Left ventricle myocardium superior (tissue), 1 donor: Measurements from ENCODE around the gene TOMM20L. TPM values are rescaled to one million over a fixed set of nuclear protein-coding genes. Genes with fewer than 3 reads are reported as not detected.
"Not testable (repeated sequence)": the region's sequence is repeated elsewhere in the genome, so short reads cannot be mapped to it uniquely, and the experiment has no call there.

Experiments
- ATAC-seq: fragments of 200-7000 bp; cut with Tn5 transposase; one replicate; pipeline ENCODE4 v1.9.1; 2020; ENCODE audit warnings: mild to moderate bottlenecking, moderate library complexity
- DNase-seq: peaks from one replicate; pipeline ENCODE4 v3.0.0-alpha.2; 2020
- intact Hi-C: fragments of 100-400 bp; cut with micrococcal nuclease; formaldehyde crosslinking; loops from one replicate; pipeline ENCODE4 v1.11.0; 2022
- total RNA-seq: library from RNA; stranded (reverse); fragmentation: NEBNext Ultra II Directional; extraction: Animal tissue kit (Norgen Biotek cat#: 25700); gene quantifications from one replicate; pipeline ENCODE4 v1.2.1, GENCODE V29; 2021
- donor health status: DM: no; HTN: yes; CAD: no; lungs with severe emphysema.

TOMM20L gene
- total RNA-seq, 1 donor from 2014 or later: not detected

- ATAC-seq, intact Hi-C loops, DNase-seq: not testable (repeated sequence)
These were observed 21.2 kb downstream of the TOMM20L start for GRCh38 chr14:58416934-58417333.

- intact Hi-C loops: no loop called here
- DNase-seq (peak; percentile 75), ATAC-seq (peak; percentile 83)
These were observed 31.0 kb downstream of the TOMM20L start for GRCh38 chr14:58426670-58427280.

- DNase-seq: peak; percentile 94
- peak; percentile 99 for ATAC-seq
- intact Hi-C loops: no loop called here
These were observed 31.8 kb downstream of the TOMM20L start, which contains the start of the genes KIAA0586 and TIMM9 for GRCh38 chr14:58427281-58428117. Gene KIAA0586 (plus strand): TSS chr14:58427719. CDS start chr14:58428265, 546 bp downstream. Gene TIMM9 (minus strand): TSS chr14:58427531. CDS start chr14:58411945, 15,586 bp downstream.

DNA sequence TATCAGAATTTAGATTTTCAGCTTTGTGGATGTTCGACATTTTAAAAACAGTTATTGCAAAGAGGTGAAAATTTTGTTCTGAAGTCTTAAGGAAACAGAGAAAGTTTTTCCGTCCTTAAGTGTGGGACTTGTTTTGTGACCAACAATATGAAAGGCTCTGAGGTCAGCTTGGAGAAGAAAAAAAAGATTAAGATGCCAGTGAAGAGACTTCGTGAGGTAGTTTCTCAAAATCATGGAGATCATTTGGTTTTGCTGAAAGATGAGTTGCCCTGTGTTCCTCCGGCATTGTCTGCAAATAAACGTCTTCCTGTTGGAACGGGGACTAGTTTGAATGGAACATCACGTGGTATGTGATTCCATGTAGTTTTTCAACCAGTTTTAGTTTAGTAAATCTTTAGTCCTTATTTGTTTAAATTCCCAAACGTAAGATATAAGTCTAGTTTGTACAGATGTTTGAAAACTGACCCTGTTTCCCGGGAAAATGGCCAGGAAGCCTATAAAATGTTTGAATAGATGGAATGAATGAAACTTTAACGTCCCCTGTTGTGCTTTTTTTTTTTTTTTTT is 32.5 kb downstream of the TOMM20L start:
- DNase-seq (no peak), ATAC-seq (peak; percentile 30)
- intact Hi-C loops: no loop called here

GRCh38 chr14:58430156-58430555 is 34.4 kb downstream of the TOMM20L start:
- DNase-seq (no peak), ATAC-seq (no peak)
- intact Hi-C loops: no loop called here

- intact Hi-C loops: no loop called here
- DNase-seq: no peak
- ATAC-seq: no peak
These were observed 43.7 kb downstream of the TOMM20L start for GRCh38 chr14:58439476-58439875.

GRCh38 chr14:58444627-58445026 is 48.9 kb downstream of the TOMM20L start:
- DNase-seq (no peak), ATAC-seq (peak; percentile 33)
- intact Hi-C loops: no loop called here

GRCh38 chr14:58455593-58456265 is 60.0 kb downstream of the TOMM20L start:
- no peak for DNase-seq
- intact Hi-C loops: no loop called here
- ATAC-seq: no peak

Other genes with a start within 250 kb of the TOMM20L start
- gene ARMH4, start 243.7 kb upstream of the TOMM20L start, total RNA-seq: 8.4 TPM
- gene ACTR10, start 195.8 kb upstream of the TOMM20L start, total RNA-seq: 77.2 TPM
- gene PSMA3, start 151.1 kb upstream of the TOMM20L start, total RNA-seq: 163 TPM
- 16.4 TPM for gene ARID4A, start 97.4 kb upstream of the TOMM20L start, total RNA-seq
- 29.9 TPM for gene TIMM9, start 31.6 kb downstream of the TOMM20L start, total RNA-seq
- gene KIAA0586, start 31.8 kb downstream of the TOMM20L start, total RNA-seq: 12.0 TPM
- gene DACT1, start 242.0 kb downstream of the TOMM20L start, total RNA-seq: 2.2 TPM